ENCODE results near the gene APBA2. TPM values are rescaled to one million over a fixed set of nuclear protein-coding genes. Genes with fewer than 3 reads are reported as not detected.
"Not testable (repeated sequence)": the region's sequence is repeated elsewhere in the genome, so short reads cannot be mapped to it uniquely, and the experiment has no call there.

The APBA2 gene
- total RNA-seq, 1 experiment from 2014 or later = 0.31 TPM

GRCh38 chr15:29021857-29022256 is 136.1 kb downstream of the APBA2 start:
- ChIA-PET POLR2A (no interaction called here), CTCF (interaction anchor here (0.6 kb wide), 1 partner anchor 31 kb away, joined by 3 read pairs; no protein-coding TSS in a partner anchor)
- Histone ChIP-seq H3K27me3 (ENCODE audit: control insufficient read depth, insufficient read depth, low read length) (peaks cover 5% of the 10 kb centered on the region; the same call in 1 of the 2 replicates), H3K27ac (ENCODE audit: low read length) (no peak overlapping the region), H3K9me3 (ENCODE audit: control insufficient read depth, insufficient read depth, low read depth, low read length) (no peaks in the 10 kb centered on the region), H3K4me3 (ENCODE audit: low read depth in 2 of 2, low read length in 2 of 2) (no peak overlapping the region), H3K4me1 (ENCODE audit: control insufficient read depth, insufficient read depth, low read length) (no peaks in the 10 kb centered on the region), H3K36me3 (ENCODE audit: control insufficient read depth, insufficient read depth, low read length) (no peaks in the 10 kb centered on the region)
- intact Hi-C loops (cut with micrococcal nuclease; ENCODE audit: unreplicated experiment) = no loop called here
- no peak for DNase-seq (ENCODE audit: low read depth, low spot score)
- in situ Hi-C loops (cut with HindIII; ENCODE audit: low pct_unique_long_range_greater_than_20kb, low sequenced_read_pairs) = no loop called here
- BruUV-seq (replicated peaks) = no TSS peak
- ATAC-seq = no peak
- TF ChIP-seq SIN3A (IDR thresholded peaks at IDR 0.05; ENCODE audit: borderline replicate concordance, insufficient read depth, low read depth, low read length) = no peak
- TF ChIP-seq, protein P1, sequence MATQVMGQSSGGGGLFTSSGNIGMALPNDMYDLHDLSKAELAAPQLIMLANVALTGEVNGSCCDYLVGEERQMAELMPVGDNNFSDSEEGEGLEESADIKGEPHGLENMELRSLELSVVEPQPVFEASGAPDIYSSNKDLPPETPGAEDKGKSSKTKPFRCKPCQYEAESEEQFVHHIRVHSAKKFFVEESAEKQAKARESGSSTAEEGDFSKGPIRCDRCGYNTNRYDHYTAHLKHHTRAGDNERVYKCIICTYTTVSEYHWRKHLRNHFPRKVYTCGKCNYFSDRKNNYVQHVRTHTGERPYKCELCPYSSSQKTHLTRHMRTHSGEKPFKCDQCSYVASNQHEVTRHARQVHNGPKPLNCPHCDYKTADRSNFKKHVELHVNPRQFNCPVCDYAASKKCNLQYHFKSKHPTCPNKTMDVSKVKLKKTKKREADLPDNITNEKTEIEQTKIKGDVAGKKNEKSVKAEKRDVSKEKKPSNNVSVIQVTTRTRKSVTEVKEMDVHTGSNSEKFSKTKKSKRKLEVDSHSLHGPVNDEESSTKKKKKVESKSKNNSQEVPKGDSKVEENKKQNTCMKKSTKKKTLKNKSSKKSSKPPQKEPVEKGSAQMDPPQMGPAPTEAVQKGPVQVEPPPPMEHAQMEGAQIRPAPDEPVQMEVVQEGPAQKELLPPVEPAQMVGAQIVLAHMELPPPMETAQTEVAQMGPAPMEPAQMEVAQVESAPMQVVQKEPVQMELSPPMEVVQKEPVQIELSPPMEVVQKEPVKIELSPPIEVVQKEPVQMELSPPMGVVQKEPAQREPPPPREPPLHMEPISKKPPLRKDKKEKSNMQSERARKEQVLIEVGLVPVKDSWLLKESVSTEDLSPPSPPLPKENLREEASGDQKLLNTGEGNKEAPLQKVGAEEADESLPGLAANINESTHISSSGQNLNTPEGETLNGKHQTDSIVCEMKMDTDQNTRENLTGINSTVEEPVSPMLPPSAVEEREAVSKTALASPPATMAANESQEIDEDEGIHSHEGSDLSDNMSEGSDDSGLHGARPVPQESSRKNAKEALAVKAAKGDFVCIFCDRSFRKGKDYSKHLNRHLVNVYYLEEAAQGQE (IDR thresholded peaks at IDR 0.05; ENCODE audit: insufficient read depth in 1 of 2, low read depth in 2 of 2, low read length in 1 of 2) = no peak
- no peak for TF ChIP-seq CTCF (IDR thresholded peaks at IDR 0.05)
- TF ChIP-seq TCF7L2 (IDR thresholded peaks at IDR 0.05; ENCODE audit: low read depth, low read length) = no peak
- TF ChIP-seq POLR2AphosphoS5 (IDR thresholded peaks at IDR 0.05; ENCODE audit: low read depth, low read length) = no peak

GRCh38 chr15:29024662-29025061 is 138.9 kb downstream of the APBA2 start:
- no peaks in the 10 kb centered on the region for H3K36me3 ChIP-seq (ENCODE audit: control insufficient read depth, insufficient read depth, low read length)
- ATAC-seq (no peak), DNase-seq (ENCODE audit: low read depth, low spot score) (no peak)
- peaks cover 5% of the 10 kb centered on the region; the same call in 1 of the 2 replicates for H3K27me3 ChIP-seq (ENCODE audit: control insufficient read depth, insufficient read depth, low read length)
- no peak overlapping the region for H3K27ac ChIP-seq (ENCODE audit: low read length)
- TF ChIP-seq TCF7L2 (IDR thresholded peaks at IDR 0.05; ENCODE audit: low read depth, low read length) = no peak
- TF ChIP-seq POLR2AphosphoS5 (IDR thresholded peaks at IDR 0.05; ENCODE audit: low read depth, low read length) = no peak
- in situ Hi-C loops (cut with HindIII; ENCODE audit: low pct_unique_long_range_greater_than_20kb, low sequenced_read_pairs) (no loop called here), intact Hi-C loops (cut with micrococcal nuclease; ENCODE audit: unreplicated experiment) (no loop called here)
- H3K9me3 ChIP-seq (ENCODE audit: control insufficient read depth, insufficient read depth, low read depth, low read length) = no peaks in the 10 kb centered on the region
- ChIA-PET CTCF (no interaction called here), POLR2A (no interaction called here)
- BruUV-seq (replicated peaks) = no TSS peak
- no peaks in the 10 kb centered on the region for H3K4me1 ChIP-seq (ENCODE audit: control insufficient read depth, insufficient read depth, low read length)
- H3K4me3 ChIP-seq (ENCODE audit: low read depth in 2 of 2, low read length in 2 of 2) = no peak overlapping the region

DNA sequence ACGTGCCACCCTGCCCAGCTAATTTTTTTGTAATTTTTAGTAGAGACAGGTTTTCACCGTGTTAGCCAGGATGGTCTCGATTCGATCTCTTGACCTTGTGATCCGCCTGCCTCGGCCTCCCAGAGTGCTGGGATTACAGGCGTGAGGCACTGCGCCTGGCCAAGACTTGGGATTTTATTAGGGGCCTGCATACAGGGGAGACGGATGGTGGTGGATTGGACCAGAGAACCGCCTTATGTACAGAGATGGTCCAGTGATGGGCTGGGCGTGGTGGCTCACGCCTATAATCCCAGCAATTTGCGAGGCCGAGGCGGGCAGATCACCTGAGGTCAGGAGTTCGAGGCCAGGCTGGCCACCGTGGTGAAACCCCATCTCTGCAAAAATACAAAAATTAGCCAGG is 139.6 kb downstream of the APBA2 start:
- ATAC-seq; H3K4me1 ChIP-seq (ENCODE audit: control insufficient read depth, insufficient read depth, low read length); H3K4me3 ChIP-seq (ENCODE audit: low read depth in 2 of 2, low read length in 2 of 2); intact Hi-C loops (cut with micrococcal nuclease; ENCODE audit: unreplicated experiment); DNase-seq (ENCODE audit: low read depth, low spot score); POLR2A ChIA-PET; H3K36me3 ChIP-seq (ENCODE audit: control insufficient read depth, insufficient read depth, low read length); H3K27me3 ChIP-seq (ENCODE audit: control insufficient read depth, insufficient read depth, low read length); CTCF ChIA-PET; H3K9me3 ChIP-seq (ENCODE audit: control insufficient read depth, insufficient read depth, low read depth, low read length); H3K27ac ChIP-seq (ENCODE audit: low read length); BruUV-seq (replicated peaks); in situ Hi-C loops (cut with HindIII; ENCODE audit: low pct_unique_long_range_greater_than_20kb, low sequenced_read_pairs): not testable (repeated sequence)

GRCh38 chr15:29028158-29028557 is 142.4 kb downstream of the APBA2 start:
- POLR2A ChIA-PET; H3K9me3 ChIP-seq (ENCODE audit: control insufficient read depth, insufficient read depth, low read depth, low read length); CTCF ChIA-PET; H3K27ac ChIP-seq (ENCODE audit: low read length); H3K36me3 ChIP-seq (ENCODE audit: control insufficient read depth, insufficient read depth, low read length); BruUV-seq (replicated peaks); DNase-seq (ENCODE audit: low read depth, low spot score); H3K4me1 ChIP-seq (ENCODE audit: control insufficient read depth, insufficient read depth, low read length); in situ Hi-C loops (cut with HindIII; ENCODE audit: low pct_unique_long_range_greater_than_20kb, low sequenced_read_pairs); intact Hi-C loops (cut with micrococcal nuclease; ENCODE audit: unreplicated experiment); ATAC-seq; H3K4me3 ChIP-seq (ENCODE audit: low read depth in 2 of 2, low read length in 2 of 2); H3K27me3 ChIP-seq (ENCODE audit: control insufficient read depth, insufficient read depth, low read length): not testable (repeated sequence)
